HEK293 (cell line): Measurements from ENCODE around the gene CAMKMT.

Experiments used
- CTCF ChIA-PET: fragments of 350-600 bp; formaldehyde crosslinking; extraction: SDS; loops from one replicate; lab custom pipeline; 2021; ENCODE audit warnings: antibody characterized with exemption; lab: Yijun Ruan, JAX
- POLR2A ChIA-PET: fragments of 300-600 bp; formaldehyde crosslinking; extraction: SDS; loops from one replicate; lab custom pipeline; 2020; ENCODE audit warnings: antibody characterized with exemption, inconsistent platforms; lab: Yijun Ruan, JAX
- H3K27ac ChIP-seq: fragments of 200-500 bp; sonication (Bioruptor generic); 2 replicates; pipeline ENCODE4 v1.5.1; 2014; ENCODE audit warnings: low read depth, low read length, control low read depth, inconsistent platforms; ENCODE audit errors: extremely low read depth
- H3K36me3 ChIP-seq, 2 experiments: fragments of 200-500 bp in 1 of 2; sonication (Bioruptor generic) in 1 of 2; 1 replicate in 1 of 2; 2 replicates in 1 of 2; pipeline ENCODE4 v1.5.1; 2014 to 2017; ENCODE audit warnings: inconsistent platforms in 2 of 2, low read length in 2 of 2; ENCODE audit not compliant: control insufficient read depth in 2 of 2, insufficient read depth in 1 of 2
- H3K4me1 ChIP-seq: fragments of 200-500 bp; sonication (Bioruptor generic); 2 replicates; pipeline ENCODE4 v1.5.1; 2014; ENCODE audit warnings: mild to moderate bottlenecking, low read length, inconsistent platforms; ENCODE audit not compliant: control insufficient read depth, insufficient read depth
- H3K4me3 ChIP-seq: 2 replicates; pipeline ENCODE4 v1.5.1; 2011; ENCODE audit warnings: low read depth, mild to moderate bottlenecking, control low read depth, low read length, moderate library complexity
- H3K9me3 ChIP-seq: fragments of 200-500 bp; sonication (Bioruptor generic); 2 replicates; pipeline ENCODE4 v1.5.1; 2014; ENCODE audit warnings: low read depth, low read length, inconsistent platforms; ENCODE audit not compliant: control insufficient read depth, insufficient read depth
- GLIS1 ChIP-seq: fragments of 450-650 bp; formaldehyde crosslinking; IDR thresholded peaks from 2 replicates; pipeline ENCODE4 v1.5.1; 2016; ENCODE audit warnings: missing biosample characterization, missing genetic modification characterization
- KLF1 ChIP-seq: fragments of 450-650 bp; formaldehyde crosslinking; IDR thresholded peaks from 2 replicates; pipeline ENCODE4 v1.5.1; 2016; ENCODE audit warnings: missing biosample characterization, missing genetic modification characterization
- MZF1 ChIP-seq: fragments of 450-650 bp; formaldehyde crosslinking; IDR thresholded peaks from 2 replicates; pipeline ENCODE4 v1.5.1; 2017; ENCODE audit warnings: missing biosample characterization, missing genetic modification characterization, borderline replicate concordance
- SP7 ChIP-seq: fragments of 450-650 bp; formaldehyde crosslinking; IDR thresholded peaks from 2 replicates; pipeline ENCODE4 v1.5.1; 2016; ENCODE audit warnings: missing biosample characterization, missing genetic modification characterization
- TCF7L2 ChIP-seq: IDR thresholded peaks from 2 replicates; pipeline ENCODE4 v1.6.1; 2011; ENCODE audit warnings: low read depth, mild to moderate bottlenecking, inconsistent platforms, low read length, moderate library complexity, borderline replicate concordance
- ZFP41 ChIP-seq: fragments of 450-650 bp; formaldehyde crosslinking; IDR thresholded peaks from 2 replicates; pipeline ENCODE4 v1.5.1; 2016; ENCODE audit warnings: missing biosample characterization, missing genetic modification characterization, borderline replicate concordance
- ZNF175 ChIP-seq: fragments of 450-650 bp; formaldehyde crosslinking; IDR thresholded peaks from 2 replicates; pipeline ENCODE4 v1.5.1; 2016; ENCODE audit warnings: missing biosample characterization, missing genetic modification characterization
- ZNF214 ChIP-seq: fragments of 450-650 bp; formaldehyde crosslinking; IDR thresholded peaks from 2 replicates; pipeline ENCODE4 v1.5.1; 2017; ENCODE audit warnings: missing biosample characterization, mild to moderate bottlenecking, missing genetic modification characterization, borderline replicate concordance
- ZNF335 ChIP-seq: fragments of 450-650 bp; formaldehyde crosslinking; conservative IDR thresholded peaks from 2 replicates; pipeline ENCODE4 v1.5.1; 2016; ENCODE audit warnings: missing biosample characterization, missing genetic modification characterization
- ZNF350 ChIP-seq: fragments of 450-650 bp; formaldehyde crosslinking; IDR thresholded peaks from 2 replicates; pipeline ENCODE4 v1.5.0; 2017; ENCODE audit warnings: missing biosample characterization, mild to moderate bottlenecking, missing genetic modification characterization
- ZNF560 ChIP-seq: fragments of 450-650 bp; formaldehyde crosslinking; IDR thresholded peaks from 2 replicates; pipeline ENCODE4 v1.5.1; 2017; ENCODE audit warnings: missing biosample characterization, missing genetic modification characterization, borderline replicate concordance
- ZNF626 ChIP-seq: fragments of 450-650 bp; sonication (Bioruptor Pico); formaldehyde crosslinking; IDR thresholded peaks from 2 replicates; pipeline ENCODE4 v1.5.1; 2018; ENCODE audit warnings: missing biosample characterization, missing genetic modification characterization, inconsistent platforms
- ZNF658 ChIP-seq: fragments of 450-650 bp; formaldehyde crosslinking; IDR thresholded peaks from 2 replicates; pipeline ENCODE4; 2016; ENCODE audit warnings: missing biosample characterization, missing genetic modification characterization
- ZNF707 ChIP-seq: fragments of 450-650 bp; formaldehyde crosslinking; IDR thresholded peaks from 2 replicates; pipeline ENCODE4 v1.5.1; 2016; ENCODE audit warnings: missing biosample characterization, missing genetic modification characterization
- ZNF837 ChIP-seq: fragments of 450-650 bp; formaldehyde crosslinking; IDR thresholded peaks from 2 replicates; pipeline ENCODE4 v1.5.1; 2016; ENCODE audit warnings: missing biosample characterization, missing genetic modification characterization
- TF ChIP-seq, protein P1 (sequence below): fragments of 450-650 bp; formaldehyde crosslinking; IDR thresholded peaks from 2 replicates; pipeline ENCODE4 v1.5.1; 2016; ENCODE audit warnings: missing biosample characterization, missing genetic modification characterization
- TF ChIP-seq, protein P2 (sequence below): fragments of 450-650 bp; formaldehyde crosslinking; IDR thresholded peaks from 2 replicates; pipeline ENCODE4 v1.5.1; 2016; ENCODE audit warnings: missing biosample characterization, missing genetic modification characterization
- TF ChIP-seq, protein P3 (sequence below): fragments of 450-650 bp; formaldehyde crosslinking; optimal IDR thresholded peaks from 2 replicates; pipeline ENCODE3; 2016; ENCODE audit warnings: missing biosample characterization, mild to moderate bottlenecking, missing genetic modification characterization
- TF ChIP-seq, protein P4 (sequence below): fragments of 450-650 bp; formaldehyde crosslinking; IDR thresholded peaks from 2 replicates; pipeline ENCODE4 v1.5.1; 2017; ENCODE audit warnings: missing biosample characterization, missing genetic modification characterization
- TF ChIP-seq, protein P5 (sequence below): fragments of 450-650 bp; formaldehyde crosslinking; IDR thresholded peaks from 2 replicates; pipeline ENCODE4 v1.5.1; 2017; ENCODE audit warnings: missing biosample characterization, missing genetic modification characterization

CAMKMT gene

DNA sequence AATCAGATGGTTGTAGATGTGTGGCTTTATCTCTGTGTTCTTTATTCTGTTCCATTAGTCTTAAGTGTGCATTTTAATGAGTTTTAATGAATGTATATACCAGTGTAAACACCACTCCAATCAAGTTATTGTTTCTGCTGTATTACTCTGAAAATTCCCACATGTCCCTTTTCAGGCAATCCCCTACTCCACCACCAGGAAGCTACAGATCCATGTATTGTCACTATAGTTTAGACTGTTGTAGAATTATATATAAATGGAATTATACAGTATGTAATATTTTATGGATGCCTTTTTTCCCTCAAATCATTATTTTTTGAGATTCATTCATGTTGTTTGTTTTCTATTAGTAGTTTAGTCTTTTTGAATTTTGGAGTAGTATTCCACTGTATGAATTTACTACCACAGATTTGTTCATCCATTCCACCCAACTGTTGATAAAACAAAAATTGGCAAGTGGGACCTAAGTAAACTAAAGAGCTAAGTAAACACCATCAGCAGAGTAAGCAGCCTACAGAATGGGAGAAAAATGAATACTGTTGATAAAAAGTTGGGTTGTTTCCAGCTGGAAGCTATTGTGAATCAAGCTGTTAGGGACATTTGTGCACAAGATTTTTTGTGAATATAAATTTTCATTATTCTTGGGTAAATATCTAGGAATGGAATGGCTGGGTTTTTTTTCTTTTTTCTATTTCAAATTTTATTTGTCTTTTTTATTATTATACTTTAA is 262.0 kb downstream of the CAMKMT start:
- Histone ChIP-seq H3K4me3 (no peak overlapping the region), H3K4me1 (no peaks in the 10 kb centered on the region), H3K27ac (no peak overlapping the region), H3K36me3 (no peaks in the 10 kb centered on the region), H3K9me3 (no peaks in the 10 kb centered on the region)
- TF ChIP-seq SP7 (tag by site-specific recombination) (no peak), ZNF837 (tag by site-specific recombination) (no peak), GLIS1 (tag by site-specific recombination) (no peak), ZNF350 (tag by site-specific recombination) (no peak), ZNF626 (tag by site-specific recombination) (no peak), TCF7L2 (no peak), ZNF658 (tag by site-specific recombination) (no peak), ZNF335 (tag by site-specific recombination) (no peak), MZF1 (tag by site-specific recombination) (no peak)
- TF ChIP-seq, protein P1, sequence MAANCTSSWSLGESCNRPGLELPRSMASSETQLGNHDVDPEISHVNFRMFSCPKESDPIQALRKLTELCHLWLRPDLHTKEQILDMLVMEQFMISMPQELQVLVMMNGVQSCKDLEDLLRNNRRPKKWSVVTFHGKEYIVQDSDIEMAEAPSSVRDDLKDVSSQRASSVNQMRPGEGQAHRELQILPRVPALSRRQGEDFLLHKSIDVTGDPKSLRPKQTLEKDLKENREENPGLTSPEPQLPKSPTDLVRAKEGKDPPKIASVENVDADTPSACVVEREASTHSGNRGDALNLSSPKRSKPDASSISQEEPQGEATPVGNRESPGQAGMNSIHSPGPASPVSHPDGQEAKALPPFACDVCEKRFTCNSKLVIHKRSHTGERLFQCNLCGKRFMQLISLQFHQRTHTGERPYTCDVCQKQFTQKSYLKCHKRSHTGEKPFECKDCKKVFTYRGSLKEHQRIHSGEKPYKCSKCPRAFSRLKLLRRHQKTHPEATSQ (tag by site-specific recombination), result no peak
- TF ChIP-seq, protein P2, sequence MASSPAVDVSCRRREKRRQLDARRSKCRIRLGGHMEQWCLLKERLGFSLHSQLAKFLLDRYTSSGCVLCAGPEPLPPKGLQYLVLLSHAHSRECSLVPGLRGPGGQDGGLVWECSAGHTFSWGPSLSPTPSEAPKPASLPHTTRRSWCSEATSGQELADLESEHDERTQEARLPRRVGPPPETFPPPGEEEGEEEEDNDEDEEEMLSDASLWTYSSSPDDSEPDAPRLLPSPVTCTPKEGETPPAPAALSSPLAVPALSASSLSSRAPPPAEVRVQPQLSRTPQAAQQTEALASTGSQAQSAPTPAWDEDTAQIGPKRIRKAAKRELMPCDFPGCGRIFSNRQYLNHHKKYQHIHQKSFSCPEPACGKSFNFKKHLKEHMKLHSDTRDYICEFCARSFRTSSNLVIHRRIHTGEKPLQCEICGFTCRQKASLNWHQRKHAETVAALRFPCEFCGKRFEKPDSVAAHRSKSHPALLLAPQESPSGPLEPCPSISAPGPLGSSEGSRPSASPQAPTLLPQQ, result no peak
- ChIA-PET POLR2A (no interaction called here), CTCF (interaction anchor here (0.6 to 0.7 kb wide), 3 partner anchors 140 to 1114 kb away, joined by 3 to 4 read pairs (median 3); no protein-coding TSS in a partner anchor)

DNA sequence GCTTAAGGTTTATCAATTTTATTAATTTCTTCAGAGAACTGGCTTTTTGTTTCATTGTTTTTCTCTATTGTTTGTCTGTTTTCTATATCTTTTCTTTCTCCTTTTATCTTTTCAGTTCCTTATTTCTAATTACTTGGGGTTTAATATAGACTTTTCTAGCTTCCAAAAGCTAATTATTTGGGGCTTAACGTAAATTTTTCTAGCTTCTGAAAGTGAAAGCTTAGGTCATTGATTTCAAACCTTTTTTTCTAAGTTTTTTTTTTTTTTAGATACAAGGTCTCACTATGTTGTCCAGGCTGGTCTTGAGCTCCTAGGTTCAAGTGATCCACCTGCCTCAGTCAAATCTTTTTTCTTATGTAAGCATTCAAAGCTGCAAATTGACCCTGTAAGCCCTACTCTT is 266.6 kb downstream of the CAMKMT start:
- no peak overlapping the region for H3K4me3 ChIP-seq
- no peaks in the 10 kb centered on the region for H3K4me1 ChIP-seq
- TF ChIP-seq ZNF837 (tag by site-specific recombination), result no peak
- TF ChIP-seq, protein P3, sequence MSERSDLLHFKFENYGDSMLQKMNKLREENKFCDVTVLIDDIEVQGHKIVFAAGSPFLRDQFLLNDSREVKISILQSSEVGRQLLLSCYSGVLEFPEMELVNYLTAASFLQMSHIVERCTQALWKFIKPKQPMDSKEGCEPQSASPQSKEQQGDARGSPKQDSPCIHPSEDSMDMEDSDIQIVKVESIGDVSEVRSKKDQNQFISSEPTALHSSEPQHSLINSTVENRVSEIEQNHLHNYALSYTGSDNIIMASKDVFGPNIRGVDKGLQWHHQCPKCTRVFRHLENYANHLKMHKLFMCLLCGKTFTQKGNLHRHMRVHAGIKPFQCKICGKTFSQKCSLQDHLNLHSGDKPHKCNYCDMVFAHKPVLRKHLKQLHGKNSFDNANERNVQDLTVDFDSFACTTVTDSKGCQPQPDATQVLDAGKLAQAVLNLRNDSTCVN (tag by site-specific recombination), result no peak
- TF ChIP-seq ZFP41 (tag by site-specific recombination), result no peak
- no peak for TF ChIP-seq ZNF175 (tag by site-specific recombination)
- no peak for TF ChIP-seq KLF1 (tag by site-specific recombination)
- TF ChIP-seq ZNF560 (tag by site-specific recombination), result no peak
- TF ChIP-seq ZNF214 (tag by site-specific recombination), result no peak
- TF ChIP-seq, protein P4, sequence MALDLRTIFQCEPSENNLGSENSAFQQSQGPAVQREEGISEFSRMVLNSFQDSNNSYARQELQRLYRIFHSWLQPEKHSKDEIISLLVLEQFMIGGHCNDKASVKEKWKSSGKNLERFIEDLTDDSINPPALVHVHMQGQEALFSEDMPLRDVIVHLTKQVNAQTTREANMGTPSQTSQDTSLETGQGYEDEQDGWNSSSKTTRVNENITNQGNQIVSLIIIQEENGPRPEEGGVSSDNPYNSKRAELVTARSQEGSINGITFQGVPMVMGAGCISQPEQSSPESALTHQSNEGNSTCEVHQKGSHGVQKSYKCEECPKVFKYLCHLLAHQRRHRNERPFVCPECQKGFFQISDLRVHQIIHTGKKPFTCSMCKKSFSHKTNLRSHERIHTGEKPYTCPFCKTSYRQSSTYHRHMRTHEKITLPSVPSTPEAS, result no peak
- TF ChIP-seq ZNF707 (tag by site-specific recombination), result no peak
- TF ChIP-seq, protein P5, sequence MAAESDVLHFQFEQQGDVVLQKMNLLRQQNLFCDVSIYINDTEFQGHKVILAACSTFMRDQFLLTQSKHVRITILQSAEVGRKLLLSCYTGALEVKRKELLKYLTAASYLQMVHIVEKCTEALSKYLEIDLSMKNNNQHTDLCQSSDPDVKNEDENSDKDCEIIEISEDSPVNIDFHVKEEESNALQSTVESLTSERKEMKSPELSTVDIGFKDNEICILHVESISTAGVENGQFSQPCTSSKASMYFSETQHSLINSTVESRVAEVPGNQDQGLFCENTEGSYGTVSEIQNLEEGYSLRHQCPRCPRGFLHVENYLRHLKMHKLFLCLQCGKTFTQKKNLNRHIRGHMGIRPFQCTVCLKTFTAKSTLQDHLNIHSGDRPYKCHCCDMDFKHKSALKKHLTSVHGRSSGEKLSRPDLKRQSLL (tag by site-specific recombination), result no peak
- no peaks in the 10 kb centered on the region for H3K9me3 ChIP-seq
- H3K36me3 ChIP-seq, result no peaks in the 10 kb centered on the region
- H3K27ac ChIP-seq, result no peak overlapping the region
- ChIA-PET POLR2A (no interaction called here), CTCF (interaction anchor here (0.6 kb wide), 1 partner anchor 149 kb away, joined by 3 read pairs; no protein-coding TSS in a partner anchor)
